Activated CD4-positive, alpha-beta memory T cell treated with anti-CD3 and anti-CD28 coated beads for 36 hours (primary cell): ENCODE data around the gene TNK1. TPM values are rescaled to one million over a fixed set of nuclear protein-coding genes. Genes with fewer than 3 reads are reported as not detected.

ENCODE experiments used
- CTCF ChIA-PET: fragments of 350-600 bp; sonication (Branson Sonifier 250); formaldehyde crosslinking; loops from one replicate; lab custom pipeline; 2021; ENCODE audit warnings: antibody characterized with exemption, inconsistent platforms; lab: Charles Lee
- POLR2A ChIA-PET: fragments of 350-600 bp; sonication (Branson Sonifier 250); formaldehyde crosslinking; loops from one replicate; lab custom pipeline; 2021; ENCODE audit warnings: antibody characterized with exemption; lab: Charles Lee
- DNase-seq: peaks from one replicate; pipeline ENCODE4 v3.0.0-alpha.2; 2020
- H3K27ac Mint-ChIP-seq: one replicate; pipeline ENCODE4 v1.8.0; 2021; ENCODE audit warnings: mixed read lengths
- H3K27me3 Mint-ChIP-seq: one replicate; pipeline ENCODE4 v1.8.0; 2021; ENCODE audit warnings: mixed read lengths
- H3K36me3 Mint-ChIP-seq: one replicate; pipeline ENCODE4 v1.8.0; 2021; ENCODE audit warnings: mixed read lengths
- H3K4me1 Mint-ChIP-seq: one replicate; pipeline ENCODE4 v1.8.0; 2021; ENCODE audit warnings: low read depth, mixed read lengths
- H3K4me3 Mint-ChIP-seq: one replicate; pipeline ENCODE4 v1.8.0; 2021; ENCODE audit warnings: mild to moderate bottlenecking, mixed read lengths
- H3K9me3 Mint-ChIP-seq: one replicate; pipeline ENCODE4 v1.8.0; 2021; ENCODE audit warnings: mixed read lengths
- intact Hi-C: fragments of 100-400 bp; cut with micrococcal nuclease; formaldehyde crosslinking; loops from one replicate; pipeline ENCODE4 v1.15.1; 2023
- total RNA-seq, 2 experiments: library from RNA; stranded (reverse); gene quantifications; one replicate each; pipeline ENCODE4 v1.2.3, GENCODE V29; 2021

TNK1 gene
- total RNA-seq, 2 experiments from 2014 or later, result 3.7 to 4.4 TPM

GRCh38 chr17:7374353-7374752, 6.5 kb upstream of the TNK1 start:
- Mint-ChIP-seq H3K27me3 (peaks cover 5% of the 10 kb centered on the region), H3K4me1 (no peaks in the 10 kb centered on the region), H3K4me3 (no peak overlapping the region), H3K36me3 (no peaks in the 10 kb centered on the region), H3K9me3 (peaks cover 4% of the 10 kb centered on the region), H3K27ac (no peak overlapping the region)
- no peak for DNase-seq
- ChIA-PET POLR2A (no interaction called here), CTCF (interaction anchor here (0.8 to 3.1 kb wide), 2 partner anchors 19 to 186 kb away, joined by 3 to 14 read pairs; partner anchors contain the start of gene TMEM95)
- intact Hi-C loops, result no loop called here

GRCh38 chr17:7379134-7379533, 1.8 kb upstream of the TNK1 start:
- Mint-ChIP-seq H3K27ac (no peak overlapping the region), H3K4me1 (peaks cover 2% of the 10 kb centered on the region), H3K4me3 (no peak overlapping the region), H3K9me3 (peaks cover 5% of the 10 kb centered on the region), H3K36me3 (no peaks in the 10 kb centered on the region), H3K27me3 (peaks cover 30% of the 10 kb centered on the region)
- ChIA-PET CTCF (no interaction called here), POLR2A (no interaction called here)
- DNase-seq, result no peak
- intact Hi-C loops, result no loop called here

- Mint-ChIP-seq H3K36me3 (no peaks in the 10 kb centered on the region), H3K4me3 (no peak overlapping the region), H3K4me1 (peaks cover 6% of the 10 kb centered on the region), H3K27me3 (peaks cover 30% of the 10 kb centered on the region), H3K27ac (no peak overlapping the region), H3K9me3 (peaks cover 5% of the 10 kb centered on the region)
- POLR2A ChIA-PET, result interaction anchor here (0.9 kb wide), 1 partner anchor 10 kb away, joined by 3 read pairs; no protein-coding TSS in a partner anchor
- no peak for DNase-seq
- CTCF ChIA-PET, result interaction anchor here (1.3 kb wide), 1 partner anchor 25 kb away, joined by 3 read pairs; no protein-coding TSS in a partner anchor
- intact Hi-C loops, result no loop called here
These were observed 568 bp upstream of the TNK1 start for GRCh38 chr17:7380321-7380720.

DNA sequence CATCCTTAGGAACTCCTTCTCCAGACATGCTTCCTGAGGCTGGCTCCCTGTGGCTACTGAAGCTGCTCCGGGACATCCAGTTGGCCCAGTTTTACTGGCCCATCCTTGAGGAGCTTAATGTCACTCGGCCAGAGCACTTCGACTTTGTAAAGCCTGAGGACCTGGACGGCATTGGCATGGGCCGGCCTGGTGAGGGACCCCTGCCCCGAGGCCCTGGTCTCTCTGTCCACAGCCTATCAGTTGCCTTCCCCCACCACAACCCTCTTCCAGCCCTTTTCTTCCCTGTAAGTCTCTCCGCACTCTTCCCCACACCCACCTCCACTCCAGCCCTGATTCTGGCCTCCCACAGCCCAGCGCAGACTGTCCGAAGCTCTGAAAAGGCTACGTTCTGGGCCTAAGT, 2.0 kb downstream of the TNK1 start:
- Mint-ChIP-seq H3K36me3 (no peaks in the 10 kb centered on the region), H3K27me3 (peaks cover 29% of the 10 kb centered on the region), H3K4me3 (peak overlapping the region; percentile 3), H3K27ac (no peak overlapping the region), H3K9me3 (peaks cover 5% of the 10 kb centered on the region), H3K4me1 (peaks cover 6% of the 10 kb centered on the region)
- intact Hi-C loops, result no loop called here
- DNase-seq, result no peak
- CTCF ChIA-PET, result interaction anchor here (0.7 kb wide), 1 partner anchor 21 kb away, joined by 3 read pairs; the partner anchor contains the start of gene TMEM256
- POLR2A ChIA-PET, result interaction anchor here (1.0 kb wide), 1 partner anchor 131 kb away, joined by 3 read pairs; no protein-coding TSS in a partner anchor

GRCh38 chr17:7383371-7383741, 2.5 kb downstream of the TNK1 start:
- intact Hi-C loops, result no loop called here
- DNase-seq, result no peak
- peaks cover 29% of the 10 kb centered on the region for H3K27me3 Mint-ChIP-seq
- ChIA-PET CTCF (interaction anchor here (0.7 kb wide), 1 partner anchor 20 kb away, joined by 3 read pairs; the partner anchor contains the start of gene TMEM256), POLR2A (interaction anchor here (0.5 to 1.0 kb wide), 2 partner anchors 130 to 297 kb away, joined by 3 read pairs; no protein-coding TSS in a partner anchor)
- H3K4me3 Mint-ChIP-seq, result peak overlapping the region; percentile 17
- H3K4me1 Mint-ChIP-seq, result peaks cover 6% of the 10 kb centered on the region
- H3K9me3 Mint-ChIP-seq, result peaks cover 5% of the 10 kb centered on the region
- no peak overlapping the region for H3K27ac Mint-ChIP-seq
- no peaks in the 10 kb centered on the region for H3K36me3 Mint-ChIP-seq

DNA sequence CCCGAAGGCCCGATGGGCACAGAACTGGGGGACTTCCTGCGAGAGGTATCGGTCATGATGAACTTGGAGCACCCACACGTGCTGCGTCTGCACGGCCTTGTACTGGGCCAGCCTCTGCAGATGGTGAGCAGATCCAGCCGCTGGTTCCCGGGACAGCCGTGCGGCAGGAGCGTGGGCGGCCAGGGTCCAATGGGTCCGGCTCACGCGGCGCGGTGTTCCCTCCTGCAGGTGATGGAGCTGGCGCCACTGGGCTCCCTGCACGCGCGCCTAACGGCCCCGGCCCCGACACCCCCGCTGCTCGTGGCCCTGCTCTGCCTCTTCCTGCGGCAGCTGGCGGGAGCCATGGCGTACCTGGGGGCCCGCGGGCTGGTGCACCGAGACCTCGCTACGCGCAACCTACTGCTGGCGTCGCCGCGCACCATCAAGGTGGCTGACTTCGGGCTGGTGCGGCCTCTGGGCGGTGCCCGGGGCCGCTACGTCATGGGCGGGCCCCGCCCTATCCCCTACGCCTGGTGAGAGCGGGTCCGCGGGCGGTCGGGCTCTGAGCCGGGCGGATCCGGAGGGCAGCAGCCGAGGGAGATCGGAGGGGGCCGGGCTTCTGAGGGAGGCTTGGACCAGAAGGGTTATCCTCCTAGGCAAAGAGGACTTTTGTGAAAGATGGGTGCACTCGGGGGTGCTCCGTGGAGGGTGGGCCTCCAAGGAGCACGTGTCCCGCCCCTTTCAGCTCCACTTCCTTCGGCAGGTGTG, 3.0 kb downstream of the TNK1 start:
- Mint-ChIP-seq H3K9me3 (peaks cover 5% of the 10 kb centered on the region), H3K27ac (peak overlapping the region; percentile 61), H3K27me3 (peaks cover 29% of the 10 kb centered on the region), H3K4me3 (peak overlapping the region; percentile 74), H3K4me1 (peaks cover 6% of the 10 kb centered on the region), H3K36me3 (no peaks in the 10 kb centered on the region)
- ChIA-PET POLR2A (interaction anchor here (0.5 to 0.8 kb wide), 3 partner anchors 20 to 296 kb away, joined by 3 to 4 read pairs (median 3); partner anchors contain the start of gene TMEM256), CTCF (interaction anchor here (0.7 to 1.6 kb wide), 5 partner anchors 12 to 88 kb away, joined by 3 to 4 read pairs (median 3); partner anchors contain the start of gene TMEM256)
- peak; percentile 84 for DNase-seq
- intact Hi-C loops, result no loop called here

GRCh38 chr17:7384489-7385081, 3.7 kb downstream of the TNK1 start:
- H3K36me3 Mint-ChIP-seq, result peaks cover 3% of the 10 kb centered on the region
- peaks cover 9% of the 10 kb centered on the region for H3K4me1 Mint-ChIP-seq
- ChIA-PET POLR2A (interaction anchor here (0.7 to 0.8 kb wide), 2 partner anchors 20 to 36 kb away, joined by 3 to 4 read pairs; partner anchors contain the start of gene TMEM256), CTCF (interaction anchor here (0.9 to 1.6 kb wide), 4 partner anchors 12 to 88 kb away, joined by 3 to 4 read pairs (median 3); partner anchors contain the start of gene TMEM256)
- intact Hi-C loops, result no loop called here
- H3K27me3 Mint-ChIP-seq, result peaks cover 23% of the 10 kb centered on the region
- no peaks in the 10 kb centered on the region for H3K9me3 Mint-ChIP-seq
- peak overlapping the region; percentile 61 for H3K27ac Mint-ChIP-seq
- no peak for DNase-seq
- peak overlapping the region; percentile 74 for H3K4me3 Mint-ChIP-seq

- no peak for DNase-seq
- Mint-ChIP-seq H3K9me3 (no peaks in the 10 kb centered on the region), H3K4me1 (peaks cover 28% of the 10 kb centered on the region), H3K4me3 (no peak overlapping the region), H3K36me3 (peaks cover 28% of the 10 kb centered on the region), H3K27ac (no peak overlapping the region), H3K27me3 (no peaks in the 10 kb centered on the region)
- intact Hi-C loops, result no loop called here
- ChIA-PET CTCF (interaction anchor here (1.6 kb wide), 1 partner anchor 33 kb away, joined by 9 read pairs; no protein-coding TSS in a partner anchor), POLR2A (interaction anchor here (0.6 to 1.4 kb wide), 3 partner anchors 13 to 59 kb away, joined by 3 to 4 read pairs (median 3); partner anchors contain the start of gene TMEM256)
These were observed 8.0 kb downstream of the TNK1 start for GRCh38 chr17:7388856-7389255.

DNA sequence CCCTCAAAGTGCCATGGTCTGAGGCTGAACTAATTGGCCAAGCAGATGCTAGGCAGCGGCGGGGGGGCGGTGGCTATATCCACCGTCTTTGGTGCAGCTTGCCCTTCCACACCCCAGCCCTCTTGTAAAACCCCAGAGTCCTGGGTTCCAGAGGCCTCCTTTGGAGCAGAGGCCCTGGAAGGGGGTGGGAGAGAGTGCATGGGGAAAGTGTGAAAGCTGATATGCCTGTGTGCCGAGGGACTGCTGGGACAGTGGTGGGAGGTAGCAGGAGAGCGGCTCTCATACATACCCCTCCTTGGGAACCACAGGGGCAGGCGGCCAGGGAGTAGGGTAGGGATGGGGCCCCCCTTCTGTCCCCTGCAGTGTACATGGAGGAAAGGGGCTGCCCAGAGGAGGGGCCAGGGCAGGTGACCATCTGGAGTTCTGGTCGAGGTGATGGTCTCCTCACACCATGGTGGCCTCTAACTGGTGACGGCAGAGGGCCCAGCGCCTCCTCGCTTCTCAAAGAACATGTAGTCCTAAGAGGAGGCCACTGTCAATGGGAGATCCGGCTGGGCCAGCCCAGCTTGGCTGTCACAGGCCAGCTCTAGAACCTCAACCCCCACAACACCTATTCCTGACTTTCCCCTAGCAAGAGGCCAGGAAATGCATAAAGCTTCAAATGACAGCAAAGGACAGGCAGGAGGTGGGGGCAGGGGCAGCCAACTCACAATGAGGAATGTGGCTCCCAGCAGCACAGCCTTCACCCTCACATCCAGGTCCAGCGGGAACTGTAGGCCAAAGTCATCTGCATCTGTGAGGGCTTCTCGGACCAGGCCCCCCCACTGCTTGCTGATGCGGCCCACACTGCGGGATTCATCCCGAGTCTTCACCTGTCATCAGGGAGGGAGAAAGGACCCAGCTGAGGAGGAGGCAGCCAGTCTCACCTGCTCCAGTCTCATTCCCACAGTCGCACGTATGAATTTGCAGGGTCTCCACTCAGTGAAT, 9.3 kb downstream of the TNK1 start:
- DNase-seq, result no peak
- H3K9me3 Mint-ChIP-seq, result no peaks in the 10 kb centered on the region
- ChIA-PET POLR2A (interaction anchor here (1.4 kb wide), 1 partner anchor 13 kb away, joined by 4 read pairs; the partner anchor contains the start of gene TMEM256), CTCF (interaction anchor here (1.6 kb wide), 1 partner anchor 34 kb away, joined by 9 read pairs; no protein-coding TSS in a partner anchor)
- H3K27me3 Mint-ChIP-seq, result no peaks in the 10 kb centered on the region
- no peak overlapping the region for H3K4me3 Mint-ChIP-seq
- H3K27ac Mint-ChIP-seq, result no peak overlapping the region
- H3K4me1 Mint-ChIP-seq, result peaks cover 29% of the 10 kb centered on the region
- intact Hi-C loops, result loop anchor here (5.0 kb wide), 1 partner anchor 108 kb away; the partner anchor contains the start of gene SLC2A4
- peaks cover 28% of the 10 kb centered on the region for H3K36me3 Mint-ChIP-seq

- DNase-seq, result no peak
- no peaks in the 10 kb centered on the region for H3K9me3 Mint-ChIP-seq
- H3K27me3 Mint-ChIP-seq, result no peaks in the 10 kb centered on the region
- no peak overlapping the region for H3K4me3 Mint-ChIP-seq
- intact Hi-C loops, result loop anchor here (5.0 kb wide), 1 partner anchor 109 kb away; the partner anchor contains the start of gene SLC2A4
- CTCF ChIA-PET, result no interaction called here
- peaks cover 28% of the 10 kb centered on the region for H3K36me3 Mint-ChIP-seq
- POLR2A ChIA-PET, result no interaction called here
- peak overlapping the region; percentile 75 for H3K27ac Mint-ChIP-seq
- H3K4me1 Mint-ChIP-seq, result peaks cover 29% of the 10 kb centered on the region
These were observed 10.4 kb downstream of the TNK1 start for GRCh38 chr17:7391307-7391706.
